K562 (cell line): Measurements from ENCODE around the gene GNPAT. TPM values are rescaled to one million over a fixed set of nuclear protein-coding genes. Genes with fewer than 3 reads are reported as not detected.

Source experiments
- ATF6 ChIP-seq: sonication (generic); formaldehyde crosslinking; IDR thresholded peaks from 2 replicates; pipeline ENCODE4 v1.4.0; 2020; ENCODE audit warnings: mild to moderate bottlenecking, missing genetic modification reagents
- CHD4 ChIP-seq: fragments of 200-600 bp; sonication (generic); IDR thresholded peaks from 3 replicates; pipeline ENCODE4 v1.6.1; 2012; ENCODE audit warnings: low read depth, mild to moderate bottlenecking, mixed read lengths, low read length, inconsistent platforms; ENCODE audit not compliant: insufficient read depth, insufficient replicate concordance, poor library complexity, severe bottlenecking
- CSDE1 ChIP-seq, 2 experiments: fragments of 450-650 bp; IDR thresholded peaks; 2 replicates each; pipeline ENCODE4 v1.6.1; 2016; ENCODE audit warnings: mild to moderate bottlenecking in 1 of 2
- KLF10 ChIP-seq: fragments of 250-450 bp; sonication (Bioruptor Pico); IDR thresholded peaks from 2 replicates; pipeline ENCODE4 v1.6.1; 2021; ENCODE audit warnings: matching md5 sums
- LARP7 ChIP-seq: fragments of 450-650 bp; IDR thresholded peaks from 2 replicates; pipeline ENCODE4 v1.6.1; 2016
- MCM2 ChIP-seq: fragments of 450-650 bp; IDR thresholded peaks from 2 replicates; pipeline ENCODE4 v1.6.1; 2017; ENCODE audit warnings: low read depth, mild to moderate bottlenecking
- MTA1 ChIP-seq: fragments of 450-650 bp; IDR thresholded peaks from 2 replicates; pipeline ENCODE4 v1.6.1; 2017; ENCODE audit warnings: borderline replicate concordance
- MYNN ChIP-seq, 2 experiments: sonication (generic); formaldehyde crosslinking in 1 of 2; IDR thresholded peaks; 2 replicates each; pipeline versions ENCODE4 v1.5.0 to v1.6.1; 2016 to 2020; ENCODE audit warnings: antibody characterized with exemption in 1 of 2, missing genetic modification reagents in 1 of 2
- NFIC ChIP-seq: fragments of 450-650 bp; IDR thresholded peaks from 2 replicates; pipeline ENCODE4 v1.6.1; 2017; ENCODE audit warnings: mild to moderate bottlenecking, inconsistent platforms
- POLR3G ChIP-seq: IDR thresholded peaks from 2 replicates; pipeline ENCODE4 v1.6.1; 2011; ENCODE audit not compliant: insufficient read length, insufficient replicate concordance; ENCODE audit errors: extremely low read depth
- PTRF ChIP-seq: fragments of 450-650 bp; IDR thresholded peaks from 2 replicates; pipeline ENCODE4 v1.6.1; 2016; ENCODE audit warnings: mild to moderate bottlenecking, missing genetic modification characterization, missing compliant biosample characterization
- PURB ChIP-seq: sonication (generic); formaldehyde crosslinking; IDR thresholded peaks from 2 replicates; pipeline ENCODE4 v1.9.0; 2021; ENCODE audit warnings: low read depth, mild to moderate bottlenecking, missing genetic modification reagents
- RAD21 ChIP-seq, 2 experiments: fragments of 250-450 bp in 1 of 2; fragments of 450-650 bp in 1 of 2; sonication (Bioruptor Pico) in 1 of 2; formaldehyde crosslinking in 1 of 2; IDR thresholded peaks in 1 of 2; conservative IDR thresholded peaks in 1 of 2; 2 replicates each; pipeline versions ENCODE4 v1.4.0 to v1.8.0; 2020 to 2022; ENCODE audit warnings: mild to moderate bottlenecking in 2 of 2, moderate library complexity in 1 of 2
- RFX1 ChIP-seq: fragments of 450-650 bp; IDR thresholded peaks from 2 replicates; pipeline ENCODE4 v1.6.1; 2016; ENCODE audit warnings: mild to moderate bottlenecking, moderate library complexity
- SOX6 ChIP-seq: fragments of 450-650 bp; IDR thresholded peaks from 2 replicates; pipeline ENCODE4 v1.6.1; 2014; ENCODE audit warnings: mild to moderate bottlenecking
- USF1 ChIP-seq: sonication (generic); formaldehyde crosslinking; IDR thresholded peaks from 2 replicates; pipeline ENCODE4 v1.9.0; 2022; ENCODE audit warnings: mild to moderate bottlenecking, missing genetic modification reagents
- ZNF407 ChIP-seq: fragments of 450-650 bp; IDR thresholded peaks from 2 replicates; pipeline ENCODE4 v1.6.1; 2016; ENCODE audit warnings: low read depth
- polyA plus RNA-seq, 8 experiments: library from polyadenylated mRNA; depleted of rRNA in 4 of 8; stranded (reverse) in 5 of 8; unstranded in 3 of 8; fragments of >200 nt; fragmentation: Nextera tagmentation in 2 of 8; fragmentation: Illumina TruSeq in 1 of 8; extraction: Ambion mirVana in 2 of 8; extraction: Trizol in 1 of 8; gene quantifications; 2 replicates each; pipeline versions ENCODE4 v1.2.1 to v1.2.3, GENCODE V29; 2011 to 2014; ENCODE audit warnings: inconsistent platforms in 1 of 8, missing spikeins in 1 of 8
- total RNA-seq, 7 experiments: library from RNA; depleted of rRNA in 6 of 7; stranded (reverse); fragments of >200 nt in 6 of 7; fragmentation: Illumina TruSeq in 2 of 7; extraction: Trizol in 2 of 7; gene quantifications; 2 replicates each; pipeline versions ENCODE4 v1.2.1 to v1.2.3, GENCODE V29; 2011 to 2021; ENCODE audit warnings: low replicate concordance in 1 of 7

Gene GNPAT
- total and polyA plus RNA-seq, 9 of the 15 experiments (the other 6 are each of a cell fraction or from before 2014, with no cell fraction given): 32.1 to 68.8 (median 50.7) TPM

- TF ChIP-seq ZNF407 (no peak), MCM2 (no peak), MYNN (IDR thresholded peaks at IDR 0.05) (no peak), MYNN (CRISPR knock-in tag; IDR thresholded peaks at IDR 0.05) (no peak), SOX6 (no peak), PURB (CRISPR knock-in tag) (no peak), ATF6 (CRISPR knock-in tag) (no peak), RFX1 (0 out of 2 replicates have a peak, but pooled peaks have one; percentile 2), LARP7 (no peak), CSDE1 (IDR thresholded peaks at IDR 0.05) (no peak), NFIC (peak; percentile 68), KLF10 (CRISPR knock-in tag) (no peak), USF1 (CRISPR knock-in tag) (no peak), RAD21 (CRISPR knock-in tag; conservative IDR thresholded peaks at IDR 0.05 in 1 of 2, IDR thresholded peaks at IDR 0.05 in 1 of 2) (peak; percentile 5 to 36; a peak in 1 of 4 replicates), CHD4 (no peak), POLR3G (no peak), PTRF (tag) (no peak), MTA1 (no peak)
These were observed 738 bp downstream of the GNPAT start (continued) for GRCh38 chr1:231241750-231242149.
